HL-60 (cell line): Measurements from ENCODE around the gene PDLIM5.
"Not testable (repeated sequence)": the region's sequence is repeated elsewhere in the genome, so short reads cannot be mapped to it uniquely, and the experiment has no call there.

Experiments used
- DNase-seq, 2 experiments: peaks; one replicate each; pipeline ENCODE4 v3.0.0-alpha.2; 2010 to 2020; ENCODE audit warnings: low read depth in 1 of 2, low spot score in 1 of 2
- H3K27ac ChIP-seq: fragments of 250-450 bp; sonication (Bioruptor Pico); replicated peaks from 2 replicates; pipeline ENCODE4 v1.5.1; 2020; ENCODE audit warnings: mild to moderate bottlenecking, moderate library complexity
- H3K27me3 ChIP-seq: fragments of 250-450 bp; sonication (Bioruptor Pico); 2 replicates; pipeline ENCODE4 v1.5.1; 2021; ENCODE audit warnings: mild to moderate bottlenecking, moderate library complexity; ENCODE audit not compliant: insufficient read depth, poor library complexity, severe bottlenecking
- H3K4me3 ChIP-seq: replicated peaks from 2 replicates; pipeline ENCODE4 v1.5.1; 2011; ENCODE audit warnings: mild to moderate bottlenecking, control low read depth, low read length; ENCODE audit not compliant: insufficient read depth
- GABPA ChIP-seq: IDR thresholded peaks from 2 replicates; pipeline ENCODE4 v1.6.1; 2012; ENCODE audit warnings: low read depth
- POLR2AphosphoS5 ChIP-seq: IDR thresholded peaks from 2 replicates; pipeline ENCODE4 v1.6.1; 2012; ENCODE audit warnings: low read depth
- SPI1 ChIP-seq: IDR thresholded peaks from 2 replicates; pipeline ENCODE4 v1.6.1; 2012; ENCODE audit warnings: low read depth, mild to moderate bottlenecking, borderline replicate concordance
- TF ChIP-seq, protein P1 (sequence below): IDR thresholded peaks from 2 replicates; pipeline ENCODE4 v1.6.1; 2012; ENCODE audit warnings: low read depth; ENCODE audit not compliant: insufficient replicate concordance
- TF ChIP-seq, protein P2 (sequence below): IDR thresholded peaks from one replicate; pipeline ENCODE4 v1.5.1; 2011; ENCODE audit warnings: low read length, control low read depth, inconsistent platforms; ENCODE audit not compliant: insufficient read depth

PDLIM5 gene

DNA sequence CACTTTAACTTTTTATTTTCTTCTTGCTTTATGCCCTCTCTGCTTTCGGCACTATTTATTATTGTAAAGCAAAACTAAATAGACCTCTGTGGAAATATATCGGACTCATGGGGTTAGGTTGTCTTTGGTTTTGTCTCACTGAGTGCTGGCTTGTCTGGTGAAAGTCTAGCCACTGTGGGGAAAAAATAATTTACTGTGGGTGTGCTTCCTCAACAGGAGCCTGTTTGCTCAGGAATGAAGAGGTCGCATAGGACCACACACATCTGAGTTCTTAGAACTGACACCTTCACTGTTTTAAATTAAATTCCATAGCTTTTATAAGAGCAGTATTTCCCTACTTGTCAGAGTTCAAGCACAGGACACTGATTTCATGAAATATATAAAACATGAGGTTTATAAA lies 203.0 kb downstream of the PDLIM5 start:
- Histone ChIP-seq H3K27me3 (no peaks in the 10 kb centered on the region), H3K27ac (no peak overlapping the region), H3K4me3 (no peak overlapping the region)
- no peak for DNase-seq
- no peak for TF ChIP-seq POLR2AphosphoS5
- TF ChIP-seq, protein P1, sequence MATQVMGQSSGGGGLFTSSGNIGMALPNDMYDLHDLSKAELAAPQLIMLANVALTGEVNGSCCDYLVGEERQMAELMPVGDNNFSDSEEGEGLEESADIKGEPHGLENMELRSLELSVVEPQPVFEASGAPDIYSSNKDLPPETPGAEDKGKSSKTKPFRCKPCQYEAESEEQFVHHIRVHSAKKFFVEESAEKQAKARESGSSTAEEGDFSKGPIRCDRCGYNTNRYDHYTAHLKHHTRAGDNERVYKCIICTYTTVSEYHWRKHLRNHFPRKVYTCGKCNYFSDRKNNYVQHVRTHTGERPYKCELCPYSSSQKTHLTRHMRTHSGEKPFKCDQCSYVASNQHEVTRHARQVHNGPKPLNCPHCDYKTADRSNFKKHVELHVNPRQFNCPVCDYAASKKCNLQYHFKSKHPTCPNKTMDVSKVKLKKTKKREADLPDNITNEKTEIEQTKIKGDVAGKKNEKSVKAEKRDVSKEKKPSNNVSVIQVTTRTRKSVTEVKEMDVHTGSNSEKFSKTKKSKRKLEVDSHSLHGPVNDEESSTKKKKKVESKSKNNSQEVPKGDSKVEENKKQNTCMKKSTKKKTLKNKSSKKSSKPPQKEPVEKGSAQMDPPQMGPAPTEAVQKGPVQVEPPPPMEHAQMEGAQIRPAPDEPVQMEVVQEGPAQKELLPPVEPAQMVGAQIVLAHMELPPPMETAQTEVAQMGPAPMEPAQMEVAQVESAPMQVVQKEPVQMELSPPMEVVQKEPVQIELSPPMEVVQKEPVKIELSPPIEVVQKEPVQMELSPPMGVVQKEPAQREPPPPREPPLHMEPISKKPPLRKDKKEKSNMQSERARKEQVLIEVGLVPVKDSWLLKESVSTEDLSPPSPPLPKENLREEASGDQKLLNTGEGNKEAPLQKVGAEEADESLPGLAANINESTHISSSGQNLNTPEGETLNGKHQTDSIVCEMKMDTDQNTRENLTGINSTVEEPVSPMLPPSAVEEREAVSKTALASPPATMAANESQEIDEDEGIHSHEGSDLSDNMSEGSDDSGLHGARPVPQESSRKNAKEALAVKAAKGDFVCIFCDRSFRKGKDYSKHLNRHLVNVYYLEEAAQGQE = no peak
- no peak for TF ChIP-seq SPI1
- TF ChIP-seq, protein P2, sequence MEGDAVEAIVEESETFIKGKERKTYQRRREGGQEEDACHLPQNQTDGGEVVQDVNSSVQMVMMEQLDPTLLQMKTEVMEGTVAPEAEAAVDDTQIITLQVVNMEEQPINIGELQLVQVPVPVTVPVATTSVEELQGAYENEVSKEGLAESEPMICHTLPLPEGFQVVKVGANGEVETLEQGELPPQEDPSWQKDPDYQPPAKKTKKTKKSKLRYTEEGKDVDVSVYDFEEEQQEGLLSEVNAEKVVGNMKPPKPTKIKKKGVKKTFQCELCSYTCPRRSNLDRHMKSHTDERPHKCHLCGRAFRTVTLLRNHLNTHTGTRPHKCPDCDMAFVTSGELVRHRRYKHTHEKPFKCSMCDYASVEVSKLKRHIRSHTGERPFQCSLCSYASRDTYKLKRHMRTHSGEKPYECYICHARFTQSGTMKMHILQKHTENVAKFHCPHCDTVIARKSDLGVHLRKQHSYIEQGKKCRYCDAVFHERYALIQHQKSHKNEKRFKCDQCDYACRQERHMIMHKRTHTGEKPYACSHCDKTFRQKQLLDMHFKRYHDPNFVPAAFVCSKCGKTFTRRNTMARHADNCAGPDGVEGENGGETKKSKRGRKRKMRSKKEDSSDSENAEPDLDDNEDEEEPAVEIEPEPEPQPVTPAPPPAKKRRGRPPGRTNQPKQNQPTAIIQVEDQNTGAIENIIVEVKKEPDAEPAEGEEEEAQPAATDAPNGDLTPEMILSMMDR = no peak
- TF ChIP-seq GABPA = no peak

DNA sequence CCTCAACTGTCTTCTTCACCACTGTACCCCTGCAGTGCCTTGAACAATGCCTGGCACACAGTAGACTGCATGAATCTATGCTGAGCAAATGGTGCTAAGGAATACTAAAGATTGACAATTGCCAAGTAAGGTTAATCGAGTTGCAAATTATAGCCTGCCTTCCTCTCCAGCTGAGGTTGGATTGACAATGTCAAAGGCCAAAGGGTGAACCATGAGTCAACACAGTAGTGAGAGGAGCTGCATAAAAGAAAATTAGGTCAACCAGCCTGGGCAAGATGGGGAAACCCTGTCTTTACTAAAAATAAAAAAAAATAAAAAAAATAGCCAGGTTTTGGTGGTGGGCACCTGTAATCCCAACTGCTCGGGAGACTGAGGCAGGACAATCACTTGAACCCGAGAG lies 208.9 kb downstream of the PDLIM5 start:
- H3K27me3 ChIP-seq = no peaks in the 10 kb centered on the region
- H3K4me3 ChIP-seq = no peak overlapping the region
- TF ChIP-seq, protein P1 = no peak
- TF ChIP-seq SPI1 = no peak
- TF ChIP-seq, protein P2 = no peak
- TF ChIP-seq POLR2AphosphoS5 = no peak
- no peak for TF ChIP-seq GABPA
- no peak for DNase-seq
- no peak overlapping the region for H3K27ac ChIP-seq

DNA sequence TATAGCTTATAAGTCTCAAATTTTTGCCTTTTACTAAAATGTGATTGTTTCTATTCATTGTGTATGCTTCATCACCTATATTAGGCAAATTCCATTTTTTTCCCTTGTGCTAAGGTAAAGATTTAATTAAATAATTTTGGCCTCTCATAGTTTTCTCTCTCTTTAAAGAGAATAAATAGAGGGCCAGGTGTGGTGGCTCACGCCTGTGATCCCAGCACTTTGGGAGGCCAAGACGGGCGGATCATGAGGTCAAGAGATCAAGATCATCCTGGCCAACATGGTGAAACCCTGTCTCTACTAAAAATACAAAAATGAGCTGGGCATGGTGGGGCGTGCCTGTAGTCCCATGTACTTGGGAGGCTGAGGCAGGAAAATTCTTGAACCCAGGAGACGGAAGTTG lies 213.3 kb downstream of the PDLIM5 start:
- not testable (repeated sequence) for H3K4me3 ChIP-seq, H3K27me3 ChIP-seq, H3K27ac ChIP-seq, DNase-seq

DNA sequence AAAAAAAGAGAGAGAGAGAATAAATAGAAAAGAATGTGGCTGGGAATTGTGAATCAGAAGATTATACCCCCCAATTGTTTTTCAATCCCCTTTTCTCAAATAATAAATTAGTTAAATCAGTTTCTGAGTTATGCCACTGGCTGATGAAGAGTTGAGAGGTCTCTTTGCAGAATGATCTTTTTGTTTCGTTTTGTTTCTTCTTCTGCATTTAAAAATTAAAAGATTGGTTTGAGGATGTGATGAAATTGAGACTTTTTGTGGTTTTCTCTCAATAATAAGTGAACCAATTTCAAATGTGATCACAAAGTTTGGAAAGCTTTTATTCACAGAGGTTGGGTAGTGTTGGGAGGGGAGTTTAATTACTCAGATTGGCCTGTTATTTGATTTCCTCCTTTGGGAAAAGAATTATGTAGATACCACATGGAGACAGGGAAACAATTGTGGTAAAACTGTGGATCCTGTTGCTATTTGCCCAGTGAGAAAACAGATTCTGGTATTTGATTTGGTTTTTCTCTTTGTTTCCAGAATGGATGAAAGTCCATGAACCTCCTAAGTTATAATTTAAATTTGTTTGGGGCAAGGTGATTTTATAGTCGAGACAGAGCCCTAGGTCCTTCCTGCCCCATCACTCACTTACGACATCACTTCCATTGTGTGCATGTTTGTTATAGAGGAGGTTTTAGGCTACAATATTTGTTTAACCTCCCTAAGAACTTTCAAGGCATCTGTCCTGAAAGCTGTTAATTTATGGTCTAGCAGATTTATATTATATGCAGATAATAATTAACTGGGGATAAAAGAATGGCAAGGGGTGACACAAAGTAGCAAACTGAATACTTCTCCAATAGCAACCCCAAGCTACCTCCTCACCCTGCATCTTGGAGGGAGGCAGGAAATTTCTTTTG lies 214.0 kb downstream of the PDLIM5 start:
- no peak overlapping the region for H3K27ac ChIP-seq
- no peak for TF ChIP-seq GABPA
- TF ChIP-seq, protein P2 = no peak
- TF ChIP-seq, protein P1 = no peak
- no peak for TF ChIP-seq POLR2AphosphoS5
- no peak for TF ChIP-seq SPI1
- H3K27me3 ChIP-seq = no peaks in the 10 kb centered on the region
- no peak for DNase-seq
- H3K4me3 ChIP-seq = no peak overlapping the region
